Testis (tissue), 3 donors: ENCODE results near the gene KCNJ5. TPM values are rescaled to one million over a fixed set of nuclear protein-coding genes. Genes with fewer than 3 reads are reported as not detected.

ENCODE experiments used
- DNase-seq: peaks from one replicate; pipeline ENCODE4 v3.0.0-alpha.2; 2019
- H3K27ac ChIP-seq, 2 donors: fragments of 200-600 bp; sonication (generic); one replicate each; pipeline ENCODE4 v1.5.1; 2019
- H3K27me3 ChIP-seq: fragments of 200-600 bp; sonication (generic); one replicate; pipeline ENCODE4 v1.5.1; 2019
- H3K36me3 ChIP-seq: fragments of 200-600 bp; sonication (generic); one replicate; pipeline ENCODE4 v1.5.1; 2017; ENCODE audit warnings: low read depth; ENCODE audit errors: missing control alignments
- H3K4me1 ChIP-seq: fragments of 200-600 bp; sonication (generic); one replicate; pipeline ENCODE4 v1.5.1; 2019
- H3K4me3 ChIP-seq, 2 donors: fragments of 200-600 bp; sonication (generic); one replicate each; pipeline ENCODE4 v1.5.1; 2017 to 2019
- H3K9me3 ChIP-seq: fragments of 200-600 bp; sonication (generic); one replicate; pipeline ENCODE4 v1.5.1; 2017
- POLR2A ChIP-seq: fragments of 450-650 bp; IDR thresholded peaks from one replicate; pipeline ENCODE4 v1.6.1; 2017; ENCODE audit warnings: antibody characterized with exemption, mild to moderate bottlenecking, moderate library complexity
- WGBS, 2 donors: methylation state at CpG; one replicate each; pipeline ENCODE4 v1.1.5; 2018; 5-methylcytosine and 5-hydroxymethylcytosine counted together
- intact Hi-C: fragments of 100-400 bp; cut with DNase I; formaldehyde crosslinking; loops from one replicate; pipeline ENCODE4 v1.15.1; 2023; ENCODE audit warnings: low total_unique reads
- polyA plus RNA-seq: library from polyadenylated mRNA; stranded (reverse); fragments of 350-450 nt; fragmentation: Illumina TruSeq; extraction: RNeasy Lipid Tissue Mini Kit (QIAGEN cat#74804); gene quantifications from one replicate; pipeline ENCODE4 v1.2.3, GENCODE V29; 2014; ENCODE audit warnings: low read depth, low replicate concordance; ENCODE audit not compliant: insufficient read depth
- total RNA-seq, 2 donors: library from RNA; depleted of rRNA; stranded (reverse); fragments of >200 nt; gene quantifications; one replicate each; pipeline ENCODE4 v1.2.3, GENCODE V29; 2016
- TF ChIP-seq, protein P1 (sequence below), 3 experiments: fragments of 450-650 bp in 2 of 3; fragments of 200-600 bp in 1 of 3; sonication (generic) in 1 of 3; IDR thresholded peaks; one replicate each; pipeline ENCODE4 v1.5.1; 2016 to 2019; ENCODE audit warnings: antibody characterized with exemption in 3 of 3, mild to moderate bottlenecking in 2 of 3, moderate library complexity in 1 of 3

The KCNJ5 gene
- total and polyA plus RNA-seq, 3 donors from 2014 or later, result 0.55 to 2.1 (median 1.5) TPM

DNA sequence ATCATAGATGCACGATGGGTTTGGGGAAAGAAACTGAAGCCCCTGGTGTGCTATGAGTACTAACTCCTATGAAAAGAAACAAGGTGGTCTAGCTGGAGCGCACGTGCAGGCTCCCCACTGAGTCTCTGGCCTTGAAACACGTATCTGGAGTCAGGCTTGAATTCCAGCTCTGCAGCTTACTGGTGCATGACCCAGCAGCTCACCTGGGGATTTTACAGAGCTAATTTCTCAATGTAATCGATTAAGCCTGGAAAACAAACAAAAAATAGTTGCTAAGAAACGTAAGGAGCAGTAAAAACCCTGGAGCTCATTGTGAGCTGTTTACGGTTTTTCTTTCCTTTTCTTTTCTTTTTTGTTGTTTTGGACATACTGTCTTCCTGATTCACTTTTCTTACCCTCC is 36.3 kb upstream of the KCNJ5 start:
- H3K4me1 ChIP-seq, result no peaks in the 10 kb centered on the region
- DNase-seq, result no peak
- H3K9me3 ChIP-seq, result no peaks in the 10 kb centered on the region
- no peak overlapping the region for H3K27ac ChIP-seq
- H3K36me3 ChIP-seq, result no peaks in the 10 kb centered on the region
- no peaks in the 10 kb centered on the region for H3K27me3 ChIP-seq
- TF ChIP-seq, protein P1, sequence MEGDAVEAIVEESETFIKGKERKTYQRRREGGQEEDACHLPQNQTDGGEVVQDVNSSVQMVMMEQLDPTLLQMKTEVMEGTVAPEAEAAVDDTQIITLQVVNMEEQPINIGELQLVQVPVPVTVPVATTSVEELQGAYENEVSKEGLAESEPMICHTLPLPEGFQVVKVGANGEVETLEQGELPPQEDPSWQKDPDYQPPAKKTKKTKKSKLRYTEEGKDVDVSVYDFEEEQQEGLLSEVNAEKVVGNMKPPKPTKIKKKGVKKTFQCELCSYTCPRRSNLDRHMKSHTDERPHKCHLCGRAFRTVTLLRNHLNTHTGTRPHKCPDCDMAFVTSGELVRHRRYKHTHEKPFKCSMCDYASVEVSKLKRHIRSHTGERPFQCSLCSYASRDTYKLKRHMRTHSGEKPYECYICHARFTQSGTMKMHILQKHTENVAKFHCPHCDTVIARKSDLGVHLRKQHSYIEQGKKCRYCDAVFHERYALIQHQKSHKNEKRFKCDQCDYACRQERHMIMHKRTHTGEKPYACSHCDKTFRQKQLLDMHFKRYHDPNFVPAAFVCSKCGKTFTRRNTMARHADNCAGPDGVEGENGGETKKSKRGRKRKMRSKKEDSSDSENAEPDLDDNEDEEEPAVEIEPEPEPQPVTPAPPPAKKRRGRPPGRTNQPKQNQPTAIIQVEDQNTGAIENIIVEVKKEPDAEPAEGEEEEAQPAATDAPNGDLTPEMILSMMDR (IDR thresholded peaks at IDR 0.05), result no peak
- no peak for TF ChIP-seq POLR2A
- 67 to 85% methylated on average over 7 of the region's 7 CpGs for WGBS, 2 donors
- intact Hi-C loops, result no loop called here
- H3K4me3 ChIP-seq, result no peak overlapping the region

DNA sequence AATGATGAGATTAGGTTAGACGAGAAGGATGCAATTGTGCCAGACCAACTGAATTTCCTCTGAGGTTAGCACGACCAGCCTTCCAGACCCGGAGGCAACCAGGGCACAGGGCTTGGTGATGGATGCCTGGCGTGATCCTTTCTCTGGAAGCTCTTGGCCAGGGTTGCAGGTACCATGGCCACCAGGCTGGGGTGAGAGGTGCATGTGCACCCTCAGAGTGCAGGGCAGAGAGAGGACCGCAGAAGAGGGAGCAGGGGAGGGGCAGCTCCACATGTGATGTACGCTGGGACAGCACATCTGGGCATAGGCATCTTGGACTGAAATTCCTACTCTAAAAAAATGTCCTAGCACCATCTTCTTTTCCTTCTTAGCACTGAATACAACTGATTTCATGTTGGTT is 34.9 kb upstream of the KCNJ5 start:
- WGBS, 2 donors, result 88 to 92% methylated on average over 6 of the region's 6 CpGs
- no peak overlapping the region for H3K27ac ChIP-seq
- no peak overlapping the region for H3K4me3 ChIP-seq
- TF ChIP-seq, protein P1 (IDR thresholded peaks at IDR 0.05), result no peak
- TF ChIP-seq POLR2A, result no peak
- H3K9me3 ChIP-seq, result no peaks in the 10 kb centered on the region
- intact Hi-C loops, result no loop called here
- H3K4me1 ChIP-seq, result no peaks in the 10 kb centered on the region
- no peaks in the 10 kb centered on the region for H3K27me3 ChIP-seq
- H3K36me3 ChIP-seq, result no peaks in the 10 kb centered on the region
- no peak for DNase-seq

- Histone ChIP-seq H3K36me3 (no peaks in the 10 kb centered on the region), H3K4me1 (no peaks in the 10 kb centered on the region), H3K9me3 (no peaks in the 10 kb centered on the region), H3K27me3 (no peaks in the 10 kb centered on the region), H3K4me3 (no peak overlapping the region), H3K27ac (no peak overlapping the region)
- DNase-seq, result no peak
- intact Hi-C loops, result no loop called here
- 86 to 100% methylated on average over 2 of the region's 2 CpGs for WGBS, 2 donors
- no peak for TF ChIP-seq POLR2A
- TF ChIP-seq, protein P1 (IDR thresholded peaks at IDR 0.05), result no peak
Observed at GRCh38 chr11:128857341-128857740, 33.8 kb upstream of the KCNJ5 start.

GRCh38 chr11:128859563-128860441 is 31.4 kb upstream of the KCNJ5 start:
- no peaks in the 10 kb centered on the region for H3K4me1 ChIP-seq
- TF ChIP-seq, protein P1 (IDR thresholded peaks at IDR 0.05), result peak; percentile 88 to 92 (median 90)
- no peak for TF ChIP-seq POLR2A
- DNase-seq, result peak; percentile 95
- H3K27ac ChIP-seq, result peak overlapping the region in 1 of 2 donors; percentile 8
- H3K4me3 ChIP-seq, result peak overlapping the region in 1 of 2 donors; percentile 13
- intact Hi-C loops, result no loop called here
- 30 to 31% methylated on average over 25 to 33 of the region's 33 CpGs for WGBS, 2 donors
- no peaks in the 10 kb centered on the region for H3K27me3 ChIP-seq
- no peaks in the 10 kb centered on the region for H3K9me3 ChIP-seq
- H3K36me3 ChIP-seq, result no peaks in the 10 kb centered on the region
